HG03045 (cell line): ENCODE results near the gene AKNAD1.
"Not testable (repeated sequence)": the region's sequence is repeated elsewhere in the genome, so short reads cannot be mapped to it uniquely, and the experiment has no call there.

Experiments used
- ATAC-seq: cut with Tn5 transposase; IDR thresholded peaks from one replicate; pipeline ENCODE4 v1.9.1; 2021; ENCODE audit warnings: mild to moderate bottlenecking, moderate library complexity; ENCODE audit not compliant: unreplicated experiment

The AKNAD1 gene

GRCh38 chr1:108792420-108792819 is 64.5 kb downstream of the AKNAD1 start:
- ATAC-seq = no peak

GRCh38 chr1:108791790-108792189 is 65.1 kb downstream of the AKNAD1 start:
- no peak for ATAC-seq

- ATAC-seq = no peak
Measured at GRCh38 chr1:108785880-108786279, 71.0 kb downstream of the AKNAD1 start.

GRCh38 chr1:108785264-108785663 is 71.6 kb downstream of the AKNAD1 start:
- ATAC-seq = no peak

GRCh38 chr1:108781575-108781944 is 75.3 kb downstream of the AKNAD1 start:
- not testable (repeated sequence) for ATAC-seq

GRCh38 chr1:108780937-108781574 is 75.8 kb downstream of the AKNAD1 start:
- no peak for ATAC-seq

- ATAC-seq = no peak
Measured at GRCh38 chr1:108779455-108779854, 77.4 kb downstream of the AKNAD1 start.

- ATAC-seq = no peak
Measured at GRCh38 chr1:108777839-108778238, 79.1 kb downstream of the AKNAD1 start.

GRCh38 chr1:108767708-108768107 is 89.2 kb downstream of the AKNAD1 start:
- ATAC-seq = no peak

- no peak for ATAC-seq
Measured at GRCh38 chr1:108767115-108767514, 89.8 kb downstream of the AKNAD1 start.
